HCT116 (cell line): ENCODE data around the gene PC. TPM values are rescaled to one million over a fixed set of nuclear protein-coding genes. Genes with fewer than 3 reads are reported as not detected.

Experiments used
- ATAC-seq: fragments of 200-7000 bp; cut with Tn5 transposase; 2 replicates; pipeline ENCODE4 v1.9.1; 2020; ENCODE audit warnings: mild to moderate bottlenecking, moderate library complexity
- BruUV-seq: library from RNA; stranded (reverse); fragments of 400-500 nt; replicated peaks from 2 replicates; lab custom pipeline; 2021; lab: Mats Ljungman, UMichigan
- CTCF ChIA-PET: fragments of 300-600 bp; sonication (Branson Sonifier 250); formaldehyde crosslinking; loops from one replicate; lab custom pipeline; 2021; ENCODE audit warnings: antibody characterized with exemption; lab: Charles Lee
- POLR2A ChIA-PET: fragments of 300-600, 350-600 bp; sonication (Branson Sonifier 250); formaldehyde crosslinking; loops from one replicate; lab custom pipeline; 2021; ENCODE audit warnings: antibody characterized with exemption; lab: Charles Lee
- RAD21 ChIA-PET, 2 experiments: fragments of 300-600 bp; sonication (Branson Sonifier 250); formaldehyde crosslinking; loops; one replicate each; lab custom pipeline; 2023; ENCODE audit warnings: low total read pairs in 2 of 2; ENCODE audit not compliant: uncharacterized antibody in 2 of 2, unreplicated experiment in 2 of 2, low non-redundant PET in 1 of 2; lab: Charles Lee
- DNase-seq: peaks from one replicate; pipeline ENCODE4 v3.0.0-alpha.2; 2010; ENCODE audit warnings: low read depth, low spot score
- H2AFZ ChIP-seq: fragments of 200-600 bp; shearing (Covaris generic), sonication (generic); 2 replicates; pipeline ENCODE4 v1.6.1; 2017; ENCODE audit warnings: low read depth, mixed run types, mixed read lengths, antibody characterized with exemption, low read length; ENCODE audit not compliant: poor library complexity, severe bottlenecking
- H3K27ac ChIP-seq: 2 replicates; pipeline ENCODE4 v1.5.1; 2012; ENCODE audit warnings: low read depth, low read length
- H3K27me3 ChIP-seq: fragments of 200-600 bp; sonication (generic); 2 replicates; pipeline ENCODE4 v1.6.1; 2016; ENCODE audit warnings: mixed run types, low read length, mixed read lengths; ENCODE audit not compliant: insufficient read depth
- H3K36me3 ChIP-seq, 2 experiments: fragments of 200-500 bp in 1 of 2; fragments of 200-600 bp in 1 of 2; sonication (Bioruptor generic) in 1 of 2; sonication (generic) in 1 of 2; 2 replicates each; pipeline versions ENCODE4 v1.5.1 to v1.6.1; 2014 to 2016; ENCODE audit warnings: low read length in 2 of 2, inconsistent platforms in 1 of 2, mixed read lengths in 1 of 2, mixed run types in 1 of 2; ENCODE audit not compliant: insufficient read depth in 2 of 2, control insufficient read depth in 1 of 2
- H3K4me1 ChIP-seq, 2 experiments: fragments of 200-600 bp in 1 of 2; sonication (generic) in 1 of 2; 2 replicates each; pipeline versions ENCODE4 v1.5.1 to v1.6.1; 2012 to 2017; ENCODE audit warnings: low read length in 2 of 2, inconsistent platforms in 1 of 2, mild to moderate bottlenecking in 1 of 2, mixed read lengths in 1 of 2, mixed run types in 1 of 2, moderate library complexity in 1 of 2; ENCODE audit not compliant: insufficient read depth in 2 of 2, control insufficient read depth in 1 of 2
- H3K4me2 ChIP-seq: fragments of 200-600 bp; sonication (generic); 2 replicates; pipeline ENCODE4 v1.6.1; 2017; ENCODE audit warnings: mixed run types, low read length, mixed read lengths
- H3K4me3 ChIP-seq, 2 experiments: fragments of 200-600 bp in 1 of 2; sonication (generic) in 1 of 2; replicated peaks in 1 of 2; 2 replicates each; pipeline ENCODE4 v1.5.1; 2011 to 2016; ENCODE audit warnings: low read length in 2 of 2, control low read depth in 1 of 2, low read depth in 1 of 2, mild to moderate bottlenecking in 1 of 2, mixed read lengths in 1 of 2, mixed run types in 1 of 2
- H3K79me2 ChIP-seq: fragments of 200-600 bp; sonication (generic); 2 replicates; pipeline ENCODE4 v1.6.1; 2017; ENCODE audit warnings: mild to moderate bottlenecking, mixed run types, low read length, moderate library complexity, mixed read lengths; ENCODE audit not compliant: insufficient read depth
- H3K9ac ChIP-seq: fragments of 200-600 bp; sonication (generic); 2 replicates; pipeline ENCODE4 v1.6.1; 2016; ENCODE audit warnings: low read length, mixed read lengths
- H3K9me2 ChIP-seq: fragments of 200-600 bp; sonication (generic), shearing (Covaris generic); 2 replicates; pipeline ENCODE4 v1.6.1; 2017; ENCODE audit warnings: mixed run types, mild to moderate bottlenecking, moderate library complexity; ENCODE audit not compliant: insufficient read depth
- H3K9me3 ChIP-seq, 2 experiments: fragments of 200-500 bp in 1 of 2; fragments of 200-600 bp in 1 of 2; sonication (Bioruptor generic) in 1 of 2; sonication (generic) in 1 of 2; 2 replicates each; pipeline ENCODE4 v1.6.1; 2014 to 2017; ENCODE audit warnings: low read length in 2 of 2, mixed read lengths in 2 of 2, inconsistent platforms in 1 of 2, low read depth in 1 of 2, mild to moderate bottlenecking in 1 of 2, mixed run types in 1 of 2, moderate library complexity in 1 of 2; ENCODE audit not compliant: control insufficient read depth in 1 of 2, insufficient read depth in 1 of 2
- H4K20me1 ChIP-seq: fragments of 200-600 bp; sonication (generic), shearing (Covaris generic); 2 replicates; pipeline ENCODE4 v1.6.1; 2017; ENCODE audit warnings: mixed run types, mild to moderate bottlenecking, moderate library complexity; ENCODE audit not compliant: insufficient read depth
- FOSL1 ChIP-seq: IDR thresholded peaks from 2 replicates; pipeline ENCODE4 v1.6.1; 2012; ENCODE audit warnings: low read depth
- POLR2AphosphoS5 ChIP-seq: IDR thresholded peaks from 2 replicates; pipeline ENCODE4 v1.6.1; 2011; ENCODE audit warnings: mild to moderate bottlenecking, low read depth, low read length, moderate library complexity
- TCF7L2 ChIP-seq: IDR thresholded peaks from 2 replicates; pipeline ENCODE4 v1.7.0; 2011; ENCODE audit warnings: borderline replicate concordance, inconsistent platforms; ENCODE audit not compliant: insufficient read depth, insufficient read length; ENCODE audit errors: extremely low read depth
- YY1 ChIP-seq: IDR thresholded peaks from 2 replicates; pipeline ENCODE4 v1.6.1; 2011; ENCODE audit warnings: low read length, low read depth, moderate library complexity, mild to moderate bottlenecking; ENCODE audit not compliant: insufficient replicate concordance; ENCODE audit errors: extremely low read depth
- intact Hi-C: fragments of 100-400 bp; cut with micrococcal nuclease; formaldehyde crosslinking; loops from 2 replicates; pipeline ENCODE4 v1.10.0; 2022
- total RNA-seq: library from RNA; stranded (reverse); gene quantifications from one replicate; pipeline ENCODE4 v1.2.1, GENCODE V29; 2021; ENCODE audit not compliant: unreplicated experiment
- TF ChIP-seq, protein P1 (sequence below): IDR thresholded peaks from 2 replicates; pipeline ENCODE4 v1.6.1; 2011; ENCODE audit warnings: mild to moderate bottlenecking, low read length, moderate library complexity; ENCODE audit not compliant: insufficient replicate concordance; ENCODE audit errors: extremely low read depth
- TF ChIP-seq, protein P2 (sequence below), 3 experiments: fragments of 200-600 bp in 1 of 3; sonication (generic) in 1 of 3; IDR thresholded peaks in 2 of 3; conservative IDR thresholded peaks in 1 of 3; 2 replicates each; pipeline ENCODE4 v1.5.1; 2012 to 2017; ENCODE audit warnings: low read depth in 2 of 3, low read length in 2 of 3, antibody characterized with exemption in 1 of 3, borderline replicate concordance in 1 of 3, control low read depth in 1 of 3, mild to moderate bottlenecking in 1 of 3, mixed read lengths in 1 of 3, mixed run types in 1 of 3, moderate library complexity in 1 of 3; ENCODE audit not compliant: insufficient read depth in 1 of 3
- TF ChIP-seq, protein P3 (sequence below): IDR thresholded peaks from 2 replicates; pipeline ENCODE4 v1.6.1; 2012

PC gene
- total RNA-seq, 1 experiment from 2014 or later, result 24.1 TPM

DNA sequence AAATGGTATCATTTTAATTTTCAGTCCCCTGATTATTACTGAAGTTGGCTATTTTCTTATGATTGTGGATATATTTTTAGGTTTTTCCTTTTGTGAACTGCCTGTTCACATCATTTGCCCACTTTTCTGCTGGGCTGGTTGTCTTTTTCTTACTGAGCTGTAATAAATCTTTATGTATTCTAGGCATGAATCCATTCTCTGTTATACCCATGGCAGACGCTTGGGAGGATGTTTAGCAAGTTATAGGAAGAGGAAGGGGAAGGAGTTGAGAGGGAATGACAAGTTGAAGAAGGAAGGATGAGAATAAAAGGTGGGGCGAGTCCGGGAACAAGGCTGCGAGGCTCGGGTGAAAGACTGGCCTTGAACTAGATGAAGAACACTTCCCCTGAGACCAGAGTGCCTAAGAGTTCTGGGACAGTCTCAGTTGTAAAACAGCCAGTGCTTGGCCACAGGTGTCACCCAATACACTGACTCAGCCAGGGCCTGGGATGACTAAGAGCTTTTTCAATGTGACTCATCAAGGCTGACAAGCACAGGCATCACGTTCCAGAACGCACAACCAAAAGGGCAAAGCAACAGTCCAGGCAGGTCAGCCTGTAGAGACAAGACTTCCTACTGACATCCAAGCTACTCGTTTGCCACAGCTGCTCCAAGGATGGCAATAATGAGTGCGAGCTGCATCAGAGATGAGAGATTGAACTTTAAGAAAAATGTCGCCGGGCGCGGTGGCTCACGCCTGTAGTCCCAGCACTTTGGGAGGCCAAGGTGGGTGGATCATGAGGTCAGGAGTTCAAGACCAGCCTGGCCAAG lies 66.1 kb downstream of the PC start:
- Histone ChIP-seq H3K9ac (peak overlapping the region; percentile 47), H3K36me3 (no peaks in the 10 kb centered on the region), H2AFZ (no peak overlapping the region), H3K4me1 (peaks cover 39 to 62% of the 10 kb centered on the region in 2 experiments), H3K27ac (peak overlapping the region; percentile 64), H3K9me2 (no peaks in the 10 kb centered on the region), H4K20me1 (no peaks in the 10 kb centered on the region), H3K4me2 (peak overlapping the region; percentile 67), H3K9me3 (no peaks in the 10 kb centered on the region), H3K79me2 (no peaks in the 10 kb centered on the region), H3K4me3 (peak overlapping the region in 1 of 2 experiments; percentile 32; a peak in 2 of 4 replicates), H3K27me3 (no peaks in the 10 kb centered on the region)
- BruUV-seq, result TSS peak; percentile 69
- intact Hi-C loops, result loop anchor here (5.0 kb wide), 1 partner anchor 80 kb away; no protein-coding TSS in a partner anchor
- POLR2A ChIA-PET, result interaction anchor here (1.0 to 1.8 kb wide), 3 partner anchors 9 to 65 kb away, joined by 3 to 7 read pairs (median 4); no protein-coding TSS in a partner anchor
- TF ChIP-seq FOSL1 (no peak), YY1 (peak; percentile 63), TCF7L2 (peak; percentile 23), POLR2AphosphoS5 (peak; percentile 81)
- TF ChIP-seq, protein P1, sequence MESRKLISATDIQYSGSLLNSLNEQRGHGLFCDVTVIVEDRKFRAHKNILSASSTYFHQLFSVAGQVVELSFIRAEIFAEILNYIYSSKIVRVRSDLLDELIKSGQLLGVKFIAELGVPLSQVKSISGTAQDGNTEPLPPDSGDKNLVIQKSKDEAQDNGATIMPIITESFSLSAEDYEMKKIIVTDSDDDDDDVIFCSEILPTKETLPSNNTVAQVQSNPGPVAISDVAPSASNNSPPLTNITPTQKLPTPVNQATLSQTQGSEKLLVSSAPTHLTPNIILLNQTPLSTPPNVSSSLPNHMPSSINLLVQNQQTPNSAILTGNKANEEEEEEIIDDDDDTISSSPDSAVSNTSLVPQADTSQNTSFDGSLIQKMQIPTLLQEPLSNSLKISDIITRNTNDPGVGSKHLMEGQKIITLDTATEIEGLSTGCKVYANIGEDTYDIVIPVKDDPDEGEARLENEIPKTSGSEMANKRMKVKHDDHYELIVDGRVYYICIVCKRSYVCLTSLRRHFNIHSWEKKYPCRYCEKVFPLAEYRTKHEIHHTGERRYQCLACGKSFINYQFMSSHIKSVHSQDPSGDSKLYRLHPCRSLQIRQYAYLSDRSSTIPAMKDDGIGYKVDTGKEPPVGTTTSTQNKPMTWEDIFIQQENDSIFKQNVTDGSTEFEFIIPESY, result peak; percentile 64
- TF ChIP-seq, protein P2, sequence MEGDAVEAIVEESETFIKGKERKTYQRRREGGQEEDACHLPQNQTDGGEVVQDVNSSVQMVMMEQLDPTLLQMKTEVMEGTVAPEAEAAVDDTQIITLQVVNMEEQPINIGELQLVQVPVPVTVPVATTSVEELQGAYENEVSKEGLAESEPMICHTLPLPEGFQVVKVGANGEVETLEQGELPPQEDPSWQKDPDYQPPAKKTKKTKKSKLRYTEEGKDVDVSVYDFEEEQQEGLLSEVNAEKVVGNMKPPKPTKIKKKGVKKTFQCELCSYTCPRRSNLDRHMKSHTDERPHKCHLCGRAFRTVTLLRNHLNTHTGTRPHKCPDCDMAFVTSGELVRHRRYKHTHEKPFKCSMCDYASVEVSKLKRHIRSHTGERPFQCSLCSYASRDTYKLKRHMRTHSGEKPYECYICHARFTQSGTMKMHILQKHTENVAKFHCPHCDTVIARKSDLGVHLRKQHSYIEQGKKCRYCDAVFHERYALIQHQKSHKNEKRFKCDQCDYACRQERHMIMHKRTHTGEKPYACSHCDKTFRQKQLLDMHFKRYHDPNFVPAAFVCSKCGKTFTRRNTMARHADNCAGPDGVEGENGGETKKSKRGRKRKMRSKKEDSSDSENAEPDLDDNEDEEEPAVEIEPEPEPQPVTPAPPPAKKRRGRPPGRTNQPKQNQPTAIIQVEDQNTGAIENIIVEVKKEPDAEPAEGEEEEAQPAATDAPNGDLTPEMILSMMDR (IDR thresholded peaks at IDR 0.05 in 2 of 3, conservative IDR thresholded peaks at IDR 0.05 in 1 of 3; ENCODE audit: borderline replicate concordance in 1 of 3, insufficient read depth in 1 of 3, low read depth in 2 of 3, low read length in 2 of 3), result 0 out of 6 replicates have a peak, but pooled peaks of 1 of the 3 experiments have one; percentile 1
- TF ChIP-seq, protein P3, sequence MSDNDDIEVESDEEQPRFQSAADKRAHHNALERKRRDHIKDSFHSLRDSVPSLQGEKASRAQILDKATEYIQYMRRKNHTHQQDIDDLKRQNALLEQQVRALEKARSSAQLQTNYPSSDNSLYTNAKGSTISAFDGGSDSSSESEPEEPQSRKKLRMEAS, result no peak
- ATAC-seq (peak; percentile 97), DNase-seq (peak; percentile 96)
- CTCF ChIA-PET, result interaction anchor here (1.1 to 1.5 kb wide), 2 partner anchors 10 to 164 kb away, joined by 3 to 17 read pairs; no protein-coding TSS in a partner anchor
- RAD21 ChIA-PET, result no interaction called here
